ENCODE results near the gene PDYN.

The PDYN gene

GRCh38 chr20:1934721-1935573 is 58.9 kb downstream of the PDYN start:
- DNase-seq (ENCODE audit: low spot score), result no peak

DNA sequence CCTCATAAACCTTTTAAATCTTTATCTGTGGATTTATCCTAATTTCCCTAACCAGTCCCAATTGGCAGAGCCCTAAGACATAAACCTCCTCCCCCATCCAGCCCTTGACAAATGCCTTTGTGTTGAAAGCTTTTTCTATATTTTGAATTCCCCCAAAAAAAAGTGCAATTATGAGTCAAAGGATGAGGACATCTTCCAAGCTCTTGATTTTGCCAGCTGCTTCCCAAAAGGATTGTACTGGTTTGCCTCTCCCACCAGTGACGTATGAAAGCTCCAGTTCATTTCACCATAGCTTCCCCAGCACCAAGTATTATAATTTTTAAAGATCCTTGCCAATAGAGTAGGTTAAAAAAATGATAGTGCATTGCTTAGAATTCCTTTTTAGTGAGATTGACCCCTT is 59.7 kb downstream of the PDYN start:
- DNase-seq (ENCODE audit: low spot score), result no peak

DNA sequence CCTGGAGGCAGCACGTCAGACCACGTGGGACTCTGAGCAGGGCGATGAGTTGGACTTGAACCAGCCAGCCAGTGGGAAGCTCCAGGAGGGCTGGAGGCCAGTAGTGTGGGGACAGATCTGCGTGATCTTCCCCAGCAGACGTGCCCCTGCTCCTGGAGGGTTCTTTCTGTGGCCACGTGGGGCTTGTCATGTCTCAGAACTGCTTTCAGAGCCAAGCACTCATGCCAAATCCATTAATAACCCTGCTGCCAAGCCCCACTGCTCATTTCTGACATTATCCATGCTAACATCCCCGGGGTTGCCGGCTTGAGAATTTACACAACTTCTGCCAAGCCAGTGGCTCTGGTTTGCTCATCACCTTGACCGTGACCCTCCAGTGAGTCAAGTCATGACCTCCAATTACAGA is 60.4 kb downstream of the PDYN start:
- no peak for DNase-seq (ENCODE audit: low spot score)

DNA sequence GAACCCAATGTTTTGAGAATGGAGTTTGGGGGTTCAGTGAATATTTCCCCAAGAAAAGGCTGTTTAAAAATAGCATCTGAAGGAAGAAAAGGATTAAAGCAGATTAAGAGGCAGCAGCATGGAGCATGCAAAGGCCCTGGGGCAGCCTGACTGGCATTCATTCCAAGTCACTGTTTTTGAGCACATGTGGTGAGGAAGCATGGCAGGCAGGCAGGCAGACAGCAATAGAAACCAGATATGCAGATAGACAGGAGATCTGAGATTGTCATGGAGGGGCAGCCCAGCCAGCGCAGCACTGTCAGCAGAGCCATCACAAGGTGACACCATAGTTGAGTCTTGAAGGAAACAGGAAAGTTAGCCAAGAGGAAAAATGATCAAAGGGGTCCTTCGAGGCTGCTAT is 60.9 kb downstream of the PDYN start:
- no peak for DNase-seq (ENCODE audit: low spot score)

GRCh38 chr20:1931830-1932229 is 62.0 kb downstream of the PDYN start:
- no peak for DNase-seq (ENCODE audit: low spot score)

- DNase-seq (ENCODE audit: low spot score), result no peak
Measured at GRCh38 chr20:1930165-1930564, 63.7 kb downstream of the PDYN start.

- no peak for DNase-seq (ENCODE audit: low spot score)
Measured at GRCh38 chr20:1929460-1929859, 64.4 kb downstream of the PDYN start.

- no peak for DNase-seq (ENCODE audit: low spot score)
Measured at GRCh38 chr20:1928782-1929181, 65.1 kb downstream of the PDYN start.
